GM18909 (cell line): ENCODE results near the gene EPAS1.

Experiments
- ATAC-seq: cut with Tn5 transposase; IDR thresholded peaks from one replicate; pipeline ENCODE4 v1.9.1; 2021; ENCODE audit warnings: mild to moderate bottlenecking; ENCODE audit not compliant: unreplicated experiment, poor library complexity

The EPAS1 gene

DNA sequence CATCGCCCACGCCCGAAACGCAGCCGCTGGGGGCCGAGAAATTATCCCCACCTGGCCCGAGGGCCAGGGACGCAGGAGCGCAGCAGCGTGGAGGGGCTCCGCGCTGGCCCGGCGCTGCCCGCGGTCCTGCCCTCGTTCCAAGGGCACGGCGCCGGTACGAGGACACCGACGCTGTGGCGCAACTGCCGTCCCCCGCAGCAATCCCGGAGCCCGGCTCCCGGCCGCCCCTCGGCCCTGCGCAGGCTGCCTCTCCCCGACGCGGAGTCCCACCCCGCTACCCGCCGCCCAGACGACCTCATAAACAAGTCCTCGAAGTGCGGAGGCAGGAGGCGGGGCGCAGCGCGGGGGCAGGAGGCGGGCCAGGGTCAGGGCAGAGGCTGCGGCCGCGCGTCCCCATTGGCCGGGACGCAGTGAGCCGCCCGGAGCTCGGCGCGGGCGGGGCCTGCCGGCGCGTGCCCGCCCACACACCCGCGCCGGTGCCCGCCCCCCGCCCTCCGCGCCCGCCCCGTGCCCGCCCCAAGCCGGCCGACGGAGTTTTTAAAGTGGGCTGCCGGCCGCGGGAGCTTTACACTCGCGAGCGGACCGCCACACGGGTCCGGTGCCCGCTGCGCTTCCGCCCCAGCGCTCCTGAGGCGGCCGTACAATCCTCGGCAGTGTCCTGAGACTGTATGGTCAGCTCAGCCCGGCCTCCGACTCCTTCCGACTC lies at the start of gene EPAS1:
Gene EPAS1 (plus strand): TSS at position 568 of the 706 bp plus-strand sequence. CDS start 505 bp downstream, outside the sequence.
- peak; percentile 80 for ATAC-seq

- no peak for ATAC-seq
These were observed 49.0 kb upstream of the EPAS1 start for GRCh38 chr2:46248171-46248570.

DNA sequence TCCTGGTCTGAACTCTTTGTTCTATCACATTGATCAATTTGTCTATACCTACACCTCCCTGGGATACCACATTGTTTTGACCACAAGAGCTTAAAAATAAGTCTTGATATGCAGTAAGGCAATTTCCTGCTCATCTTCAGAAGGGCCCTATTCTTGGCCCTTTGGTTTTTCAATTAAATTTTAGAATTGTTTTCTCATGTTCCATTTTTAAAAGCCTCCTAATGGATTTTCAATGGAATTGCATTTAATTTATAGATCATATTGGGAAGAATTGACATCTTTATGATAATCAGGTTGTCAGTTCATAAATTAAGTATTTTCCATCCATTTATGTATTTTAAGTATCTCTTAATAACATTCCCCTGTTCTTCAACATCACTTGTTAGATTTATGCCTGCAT lies 47.6 kb upstream of the EPAS1 start:
- no peak for ATAC-seq

GRCh38 chr2:46252891-46253659 lies 44.1 kb upstream of the EPAS1 start:
- no peak for ATAC-seq

DNA sequence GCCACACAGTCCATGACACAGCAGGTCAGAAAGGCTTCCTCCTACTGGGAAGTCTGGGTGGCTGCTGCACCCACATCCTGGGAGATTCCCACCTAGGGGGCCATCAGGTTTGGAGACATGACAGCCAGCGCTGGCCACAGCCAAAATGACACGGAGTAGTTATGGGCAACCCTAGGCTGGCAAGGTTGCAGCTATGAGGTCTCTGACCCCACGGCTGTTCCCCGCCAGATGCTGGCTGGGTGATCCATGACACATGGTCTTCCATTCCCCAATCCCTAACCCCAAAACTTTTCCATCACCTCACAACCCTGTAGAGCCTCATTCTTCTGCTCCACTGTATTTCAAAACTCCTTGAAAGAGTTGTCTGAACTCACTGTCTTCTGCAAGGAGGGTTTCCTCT lies 42.7 kb upstream of the EPAS1 start:
- no peak for ATAC-seq

DNA sequence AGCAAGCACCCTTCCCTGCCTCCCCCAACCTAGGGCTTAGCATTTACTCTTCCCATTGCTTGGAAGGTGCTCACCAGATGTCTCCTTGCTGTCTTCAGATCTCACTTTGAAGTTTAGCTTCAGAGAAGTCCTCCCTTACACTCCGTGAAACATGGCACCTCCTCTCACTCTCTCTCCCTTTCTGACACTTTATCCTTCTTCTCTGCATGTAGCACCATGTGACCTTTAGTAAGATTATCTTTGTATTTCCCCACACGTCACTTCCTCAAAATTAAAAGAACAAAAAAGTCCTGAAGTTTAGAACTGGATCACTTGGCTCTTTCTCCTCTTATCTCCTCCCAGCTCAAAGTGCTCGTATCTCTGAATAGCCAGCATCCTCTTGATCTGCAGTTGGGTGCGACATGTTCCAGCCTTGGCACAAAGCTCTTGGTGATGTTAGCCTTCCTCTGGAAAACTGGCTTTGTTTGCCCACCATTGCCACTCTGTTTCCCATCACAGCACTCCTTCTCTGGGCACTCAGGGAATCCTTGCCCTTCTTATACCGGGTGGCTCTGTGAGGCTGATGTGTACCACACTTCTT lies 40.6 kb upstream of the EPAS1 start:
- ATAC-seq: no peak

DNA sequence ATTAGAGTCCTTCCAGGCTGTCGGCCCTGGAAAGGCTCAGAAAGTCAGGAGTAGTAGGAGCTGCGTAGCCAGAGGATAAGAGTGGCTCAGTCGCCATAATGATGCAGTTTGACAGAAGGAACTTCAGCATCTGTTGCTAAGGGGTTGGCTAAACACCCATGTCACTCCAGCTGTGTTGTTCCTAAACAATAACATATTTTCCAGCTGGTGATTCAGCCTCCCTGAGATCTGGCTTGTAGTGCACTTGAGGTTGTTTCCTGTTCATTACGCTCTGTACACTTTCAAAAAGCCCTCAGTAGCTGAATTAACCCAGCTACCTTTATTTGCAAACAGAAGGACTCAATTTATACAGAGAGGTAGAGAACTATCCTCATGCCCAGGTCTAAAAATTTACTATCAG lies 39.7 kb upstream of the EPAS1 start:
- no peak for ATAC-seq

GRCh38 chr2:46257980-46258379 lies 39.2 kb upstream of the EPAS1 start:
- no peak for ATAC-seq

DNA sequence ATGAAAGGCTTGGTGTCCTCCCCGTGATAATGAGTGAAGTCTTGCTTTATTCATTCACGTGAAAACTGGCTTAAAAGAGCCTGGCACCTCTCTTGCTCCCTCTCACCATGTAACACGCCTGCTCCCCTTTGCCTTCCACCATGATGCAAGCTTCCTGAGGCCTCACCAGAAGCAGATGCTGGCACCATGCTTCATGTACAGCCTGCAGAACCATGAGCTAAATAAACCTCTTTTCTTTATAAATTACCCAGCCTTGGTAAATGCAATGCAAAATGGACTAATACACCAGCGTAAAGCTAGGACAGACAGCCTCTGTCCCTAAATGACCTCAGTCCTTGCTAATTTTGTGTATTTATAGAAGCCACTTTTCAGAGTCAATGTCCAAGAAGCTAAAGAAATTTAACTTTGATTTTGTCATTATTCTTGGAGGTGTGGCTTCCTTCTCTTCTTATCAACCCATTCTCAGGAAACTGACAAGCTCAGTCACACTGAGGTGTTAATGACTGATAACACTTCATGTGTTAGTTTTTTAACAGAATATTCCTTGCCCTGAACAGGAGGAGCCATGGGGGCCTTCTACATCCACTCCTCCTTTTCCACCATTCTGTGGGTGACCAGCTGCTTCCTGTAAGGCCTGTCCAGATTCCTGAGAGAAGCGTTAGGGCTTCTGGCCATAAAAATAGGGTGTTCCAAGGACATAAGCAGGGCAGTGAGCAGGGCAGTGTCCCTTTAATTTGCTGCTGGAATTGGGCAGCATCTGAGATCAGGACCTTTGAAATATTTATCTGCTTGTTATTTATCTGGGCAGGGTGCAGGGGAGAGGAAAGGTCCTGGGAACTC lies 38.0 kb upstream of the EPAS1 start:
- ATAC-seq: no peak

DNA sequence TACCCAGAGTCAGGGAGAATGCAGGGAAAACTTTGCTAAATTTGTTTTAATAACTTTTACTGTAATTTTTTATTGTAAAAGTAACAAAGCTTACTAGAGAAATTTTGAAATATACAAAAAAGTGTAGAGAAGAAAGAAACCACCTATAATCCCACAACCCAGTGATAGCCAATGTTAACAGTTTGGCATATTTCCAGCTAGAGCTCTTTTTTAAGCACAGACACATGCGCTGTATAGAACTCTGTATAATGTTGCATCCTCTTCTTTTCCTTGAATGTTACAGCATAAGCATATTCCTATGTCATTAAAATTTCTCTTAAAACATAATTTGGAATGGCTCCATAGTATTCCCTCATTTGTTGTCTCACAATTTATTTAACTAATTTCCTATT lies 37.4 kb upstream of the EPAS1 start:
- no peak for ATAC-seq

- no peak for ATAC-seq
These were observed 36.9 kb upstream of the EPAS1 start for GRCh38 chr2:46260305-46260704.

DNA sequence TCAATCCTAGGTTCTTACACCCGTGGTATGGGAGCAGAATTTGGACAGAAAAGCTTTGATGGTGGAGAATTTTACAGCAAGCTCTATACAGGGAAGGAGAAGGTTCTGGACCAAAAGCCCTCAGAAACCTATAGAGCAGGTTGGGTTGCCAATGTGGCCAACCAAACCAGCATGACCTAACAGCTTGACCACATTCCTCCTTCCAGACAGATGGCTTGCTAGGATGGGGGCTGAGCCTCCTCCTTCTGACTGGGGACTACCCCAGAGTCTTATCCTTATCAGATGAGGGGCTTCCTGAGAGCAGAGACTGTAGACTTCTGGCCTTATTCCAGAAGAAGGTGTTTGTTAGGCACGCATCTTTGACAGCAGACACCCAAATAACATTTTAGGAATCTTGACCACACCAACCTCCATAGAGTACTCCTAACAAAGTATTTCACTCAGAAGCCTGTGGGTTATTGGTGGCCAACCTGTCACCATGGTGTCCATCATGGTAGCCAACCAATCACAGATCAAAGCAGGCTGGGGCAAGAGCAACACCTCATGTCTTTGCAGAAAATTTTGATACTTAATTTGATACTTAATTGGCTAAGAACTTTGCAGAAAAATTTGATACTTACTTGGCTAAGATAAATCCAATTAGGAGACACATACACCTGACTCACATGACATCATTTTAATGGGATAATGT lies 34.8 kb upstream of the EPAS1 start:
- ATAC-seq: no peak

- no peak for ATAC-seq
These were observed 33.9 kb upstream of the EPAS1 start for GRCh38 chr2:46263347-46263746.

GRCh38 chr2:46264447-46264846 lies 32.8 kb upstream of the EPAS1 start:
- ATAC-seq: no peak

DNA sequence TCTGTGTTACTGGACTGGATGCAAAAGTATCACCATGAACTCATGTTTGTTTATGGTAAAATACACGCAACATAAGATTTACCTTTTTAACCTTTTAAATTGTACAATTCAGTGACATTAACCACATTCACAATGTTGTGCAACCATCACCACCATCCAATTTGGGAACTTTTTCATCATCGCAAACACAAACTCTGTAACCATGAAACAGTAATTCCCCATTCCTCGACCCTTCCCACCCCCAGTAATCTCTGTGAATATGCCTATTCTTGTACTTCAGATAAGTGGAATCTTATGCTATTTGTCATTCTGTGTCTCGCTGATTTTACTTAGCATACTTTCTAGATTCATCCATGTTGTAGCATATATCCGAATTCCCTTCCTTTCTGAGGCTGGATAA lies 31.1 kb upstream of the EPAS1 start:
- no peak for ATAC-seq

DNA sequence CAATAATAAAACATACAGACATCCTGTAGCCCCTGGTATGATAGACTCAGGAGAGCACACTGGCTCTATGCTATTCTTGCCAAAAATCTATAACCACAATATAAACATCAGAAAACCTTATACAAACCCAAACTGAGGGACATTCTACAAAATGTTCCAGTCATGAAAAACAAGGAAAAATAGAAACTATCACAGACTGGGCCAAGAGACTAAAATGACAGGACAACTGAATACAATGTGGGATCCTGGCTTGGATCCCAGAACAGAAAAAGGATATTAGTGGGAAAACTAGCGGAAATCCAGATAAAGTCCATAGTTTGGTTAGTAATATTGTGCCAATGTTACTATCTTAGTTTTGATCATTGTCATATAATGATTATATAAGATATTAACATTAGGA lies 29.6 kb upstream of the EPAS1 start:
- no peak for ATAC-seq

DNA sequence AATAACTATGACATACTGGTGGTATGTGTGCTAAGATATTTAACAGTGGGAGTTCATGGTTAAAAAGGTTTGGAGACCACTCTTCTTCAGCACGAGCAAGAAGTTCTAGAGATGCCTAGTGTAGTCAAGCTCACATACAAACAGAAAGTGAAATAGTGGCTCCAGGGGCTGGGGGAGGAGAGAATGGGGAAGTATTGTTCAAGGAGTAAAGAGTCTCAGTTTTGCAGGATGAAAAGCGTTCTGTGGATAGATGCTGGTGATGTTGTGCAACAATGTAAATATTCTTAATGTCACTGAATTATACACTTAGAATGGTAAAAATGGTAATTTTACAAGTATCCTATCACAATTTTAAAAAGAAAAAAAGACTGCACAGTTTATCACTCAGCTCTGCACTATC lies 29.0 kb upstream of the EPAS1 start:
- ATAC-seq: no peak

DNA sequence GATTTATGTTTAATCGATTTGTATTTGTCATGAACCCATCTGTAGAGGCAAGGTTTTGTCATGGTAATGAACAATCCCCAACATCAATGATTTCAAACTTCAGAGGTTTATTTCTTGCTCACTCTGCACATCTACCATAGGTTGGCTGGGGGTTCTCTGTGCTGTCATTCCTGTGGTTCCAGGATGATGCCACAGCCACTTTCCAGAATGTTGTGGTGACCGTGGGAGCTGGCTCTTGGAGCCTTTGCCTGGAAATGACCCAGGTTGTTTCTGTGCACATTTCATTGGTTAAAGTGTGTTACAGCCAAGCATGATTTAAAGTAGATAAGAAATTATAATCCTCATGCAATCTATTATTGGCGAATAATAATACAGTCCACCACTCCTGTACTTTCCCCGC lies 28.2 kb upstream of the EPAS1 start:
- ATAC-seq: no peak

GRCh38 chr2:46269544-46270273 lies 27.5 kb upstream of the EPAS1 start:
- no peak for ATAC-seq
